ENCODE results near the gene PPP1R13B. TPM values are rescaled to one million over a fixed set of nuclear protein-coding genes. Genes with fewer than 3 reads are reported as not detected.
"Not testable (repeated sequence)": the region's sequence is repeated elsewhere in the genome, so short reads cannot be mapped to it uniquely, and the experiment has no call there.

PPP1R13B gene
- total and polyA plus RNA-seq, 12 donors, result 21.6 to 124 (median 75.5) TPM

DNA sequence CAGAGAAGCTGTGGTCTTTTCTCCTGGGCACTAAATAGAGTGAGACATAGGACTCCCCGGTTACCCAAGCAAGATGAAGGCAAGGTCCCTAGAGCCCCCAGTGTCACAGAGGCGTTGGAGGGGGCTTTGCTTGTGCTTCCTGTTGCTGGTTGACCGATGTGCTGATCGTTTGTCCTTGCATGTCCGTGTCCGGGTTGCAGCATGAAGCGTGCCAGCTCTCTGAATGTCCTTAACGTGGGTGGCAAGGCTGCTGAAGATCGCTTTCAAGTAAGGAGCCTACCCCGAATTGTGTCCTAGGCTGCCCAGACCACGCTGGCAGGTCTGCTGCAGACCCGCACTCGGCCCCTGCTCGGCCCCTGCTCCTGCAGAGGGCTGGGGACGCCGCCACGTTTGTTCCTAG is 155.2 kb downstream of the PPP1R13B start:
- Histone ChIP-seq H3K36me3 (peaks cover 0 to 86% (median 35%) of the 10 kb centered on the region in 9 donors), H3K4me3 (no peak overlapping the region), H3K9me3 (no peaks in the 10 kb centered on the region), H3K27ac (no peak overlapping the region), H3K27me3 (no peaks in the 10 kb centered on the region), H3K4me1 (peaks cover 6 to 54% (median 33%) of the 10 kb centered on the region in 9 donors)
- intact Hi-C loops (cut with DNase I), result no loop called here
- no peak for ATAC-seq
- 94 to 95% methylated on average over 17 of the region's 17 CpGs for WGBS, 2 donors
- DNase-seq, result no peak
- TF ChIP-seq, protein P1, sequence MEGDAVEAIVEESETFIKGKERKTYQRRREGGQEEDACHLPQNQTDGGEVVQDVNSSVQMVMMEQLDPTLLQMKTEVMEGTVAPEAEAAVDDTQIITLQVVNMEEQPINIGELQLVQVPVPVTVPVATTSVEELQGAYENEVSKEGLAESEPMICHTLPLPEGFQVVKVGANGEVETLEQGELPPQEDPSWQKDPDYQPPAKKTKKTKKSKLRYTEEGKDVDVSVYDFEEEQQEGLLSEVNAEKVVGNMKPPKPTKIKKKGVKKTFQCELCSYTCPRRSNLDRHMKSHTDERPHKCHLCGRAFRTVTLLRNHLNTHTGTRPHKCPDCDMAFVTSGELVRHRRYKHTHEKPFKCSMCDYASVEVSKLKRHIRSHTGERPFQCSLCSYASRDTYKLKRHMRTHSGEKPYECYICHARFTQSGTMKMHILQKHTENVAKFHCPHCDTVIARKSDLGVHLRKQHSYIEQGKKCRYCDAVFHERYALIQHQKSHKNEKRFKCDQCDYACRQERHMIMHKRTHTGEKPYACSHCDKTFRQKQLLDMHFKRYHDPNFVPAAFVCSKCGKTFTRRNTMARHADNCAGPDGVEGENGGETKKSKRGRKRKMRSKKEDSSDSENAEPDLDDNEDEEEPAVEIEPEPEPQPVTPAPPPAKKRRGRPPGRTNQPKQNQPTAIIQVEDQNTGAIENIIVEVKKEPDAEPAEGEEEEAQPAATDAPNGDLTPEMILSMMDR (IDR thresholded peaks at IDR 0.05), result no peak

GRCh38 chr14:103691655-103692054 is 155.7 kb downstream of the PPP1R13B start:
- 93 to 94% methylated on average over 5 of the region's 5 CpGs for WGBS, 2 donors
- Histone ChIP-seq H3K36me3 (peaks cover 0 to 90% (median 40%) of the 10 kb centered on the region in 9 donors), H3K4me1 (peaks cover 3 to 54% (median 28%) of the 10 kb centered on the region in 9 donors)
- ATAC-seq; H3K4me3 ChIP-seq; DNase-seq; H3K27me3 ChIP-seq; H3K27ac ChIP-seq; H3K9me3 ChIP-seq; intact Hi-C loops (cut with DNase I): not testable (repeated sequence)

DNA sequence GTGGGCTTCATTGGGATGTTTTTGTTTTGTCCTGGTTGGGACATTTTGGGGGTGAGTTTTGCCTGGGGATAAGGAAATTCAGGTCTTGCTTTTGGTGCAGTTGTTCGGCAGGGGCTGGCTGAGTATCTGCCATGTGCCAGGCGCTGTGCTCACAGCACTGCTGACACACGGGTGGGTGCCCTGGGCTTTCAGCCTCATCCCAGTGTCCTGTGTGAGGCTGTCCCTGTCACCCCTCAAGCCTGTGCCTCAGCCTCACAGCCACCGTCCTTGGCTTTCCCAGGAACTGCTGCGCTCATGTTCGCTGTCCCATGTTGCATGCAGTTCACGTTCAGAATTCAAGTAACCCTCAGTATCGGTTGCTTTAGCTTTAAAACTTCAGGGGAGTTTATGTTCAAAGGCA is 157.0 kb downstream of the PPP1R13B start:
- intact Hi-C loops (cut with DNase I), result no loop called here
- TF ChIP-seq, protein P1 (IDR thresholded peaks at IDR 0.05), result no peak
- no peak for ATAC-seq

DNA sequence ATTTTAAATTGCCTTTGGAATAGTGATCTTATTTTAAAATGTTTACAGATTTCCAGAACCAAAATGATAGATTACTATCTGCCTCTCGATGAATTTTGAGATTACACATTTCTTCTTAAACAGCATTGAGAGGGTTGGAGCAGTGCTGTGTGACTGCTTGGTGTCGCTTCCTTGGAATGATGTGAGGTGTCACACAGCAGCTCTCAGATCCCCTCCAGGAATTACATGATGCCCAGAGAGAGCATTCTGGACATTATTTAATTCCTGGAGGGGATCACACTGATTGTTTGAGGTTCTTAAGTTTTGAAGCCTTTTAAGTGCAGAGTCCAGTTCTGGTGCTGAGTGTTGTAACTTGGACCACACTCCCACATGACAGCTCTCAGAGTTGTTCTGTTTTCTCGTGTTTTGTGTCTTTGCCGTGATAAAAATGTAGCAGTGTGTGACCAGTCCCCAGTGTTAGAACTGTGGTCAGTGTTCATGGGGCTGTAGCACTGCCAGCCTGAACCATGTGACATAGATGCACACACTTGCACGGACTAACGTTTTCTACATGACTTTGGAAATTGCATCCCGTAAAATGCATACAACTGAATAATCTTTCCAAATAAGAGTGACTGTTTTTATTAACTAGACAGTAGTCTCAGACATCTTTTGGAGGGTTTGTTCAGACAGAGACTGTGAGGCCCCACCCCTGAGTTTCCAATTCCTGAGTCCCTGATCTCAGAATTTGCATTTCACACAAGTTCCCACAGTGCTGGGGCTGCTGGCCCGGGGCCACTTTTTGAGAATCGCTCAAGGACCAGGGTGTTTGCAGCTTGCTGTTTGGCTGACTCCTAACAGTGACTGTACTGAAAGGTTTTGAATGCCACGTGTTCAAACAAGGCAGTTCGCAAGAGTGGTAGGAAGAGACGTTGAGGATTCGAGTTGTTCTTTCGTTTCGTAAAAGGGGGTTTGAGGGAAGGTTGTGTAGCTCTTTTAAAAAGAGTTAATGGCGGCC is 158.2 kb downstream of the PPP1R13B start:
- 54 to 63% methylated on average over 16 of the region's 16 CpGs for WGBS, 2 donors
- Histone ChIP-seq H3K4me3 (no peak overlapping the region), H3K4me1 (peaks cover 0 to 61% (median 31%) of the 10 kb centered on the region in 9 donors), H3K27me3 (no peaks in the 10 kb centered on the region), H3K36me3 (peaks cover 0 to 99% (median 46%) of the 10 kb centered on the region in 9 donors), H3K9me3 (no peaks in the 10 kb centered on the region), H3K27ac (peak overlapping the region in 3 of 10 donors; percentile 3 to 56 (median 17))
- ATAC-seq, result peak; percentile 48 to 73 (median 62)
- DNase-seq, result no peak
- TF ChIP-seq, protein P1 (IDR thresholded peaks at IDR 0.05), result no peak
- intact Hi-C loops (cut with DNase I), result loop anchor here in 2 of 10 donors (10.0 kb wide), 2 partner anchors 114 to 124 kb away; partner anchors contain the start of genes BAG5 (in 1 of the 2) and COA8 (in 1 of the 2)

More for the DNA sequence above, 157.0 kb downstream of the PPP1R13B start:
- Histone ChIP-seq H3K27me3 (no peaks in the 10 kb centered on the region), H3K36me3 (peaks cover 0 to 99% (median 50%) of the 10 kb centered on the region in 9 donors), H3K4me3 (no peak overlapping the region), H3K27ac (no peak overlapping the region), H3K9me3 (no peaks in the 10 kb centered on the region), H3K4me1 (peaks cover 0 to 53% (median 20%) of the 10 kb centered on the region in 9 donors)
- WGBS, 2 donors, result 87 to 90% methylated on average over 8 of the region's 8 CpGs
- no peak for DNase-seq
